Left ventricle myocardium inferior (tissue), 1 donor: Measurements from ENCODE around the gene DAZL. TPM values are rescaled to one million over a fixed set of nuclear protein-coding genes. Genes with fewer than 3 reads are reported as not detected.

ENCODE experiments used
- DNase-seq: peaks from one replicate; pipeline ENCODE4 v3.0.0-alpha.2; 2020
- H3K27ac ChIP-seq: fragments of 200-600 bp; replicated peaks from 2 replicates; pipeline ENCODE4 v1.8.0; 2021
- H3K27me3 ChIP-seq: fragments of 200-600 bp; 2 replicates; pipeline ENCODE4 v1.8.0; 2021; ENCODE audit warnings: low read depth
- H3K36me3 ChIP-seq: fragments of 200-600 bp; 2 replicates; pipeline ENCODE4 v1.8.0; 2021
- H3K4me1 ChIP-seq: fragments of 200-600 bp; 2 replicates; pipeline ENCODE4 v1.8.0; 2021
- H3K4me3 ChIP-seq: fragments of 200-600 bp; 2 replicates; pipeline ENCODE4 v1.8.0; 2021; ENCODE audit warnings: mild to moderate bottlenecking, moderate library complexity
- H3K9me3 ChIP-seq: fragments of 200-600 bp; replicated peaks from 2 replicates; pipeline ENCODE4 v1.8.0; 2021
- CTCF ChIP-seq: fragments of 200-600 bp; IDR thresholded peaks from 2 replicates; pipeline ENCODE4 v1.8.0; 2021; ENCODE audit warnings: antibody characterized with exemption, mild to moderate bottlenecking, borderline replicate concordance
- intact Hi-C: fragments of 100-400 bp; cut with micrococcal nuclease; formaldehyde crosslinking; loops from one replicate; pipeline ENCODE4 v1.11.0; 2022
- total RNA-seq: library from RNA; stranded (reverse); fragmentation: NEBNext Ultra II Directional; extraction: Animal tissue kit (Norgen Biotek cat#: 25700); gene quantifications from one replicate; pipeline ENCODE4 v1.2.1, GENCODE V29; 2021
- donor health status: DM: no; HTN: yes; CAD: no; lungs with severe emphysema.

The DAZL gene
- total RNA-seq, 1 donor from 2014 or later: not detected

DNA sequence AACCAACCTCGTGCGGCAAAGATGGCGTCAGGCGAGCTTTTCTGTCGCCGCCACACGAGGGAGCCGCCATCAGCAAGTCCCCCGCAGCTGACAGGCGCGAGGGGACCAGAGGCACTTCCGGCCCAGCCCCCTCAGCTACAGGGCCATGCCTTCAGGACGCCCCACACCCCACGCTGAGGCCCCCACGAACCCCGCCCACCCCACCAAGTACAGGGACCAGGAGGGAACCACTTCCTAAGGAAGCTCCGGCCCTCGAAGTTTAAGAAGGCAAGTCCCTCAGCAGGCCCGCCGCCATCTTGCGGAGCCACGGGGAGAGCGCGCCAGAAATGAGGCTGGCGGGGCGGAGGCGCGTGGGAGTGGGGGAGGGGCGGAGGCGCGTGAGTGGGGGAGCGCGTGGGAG lies 790 bp downstream of the DAZL start:
- Histone ChIP-seq H3K27me3 (no peaks in the 10 kb centered on the region), H3K4me3 (no peak overlapping the region), H3K9me3 (no peaks in the 10 kb centered on the region), H3K36me3 (no peaks in the 10 kb centered on the region), H3K27ac (no peak overlapping the region), H3K4me1 (peaks cover 7% of the 10 kb centered on the region)
- no peak for DNase-seq
- intact Hi-C loops: loop anchor here (5.0 to 10.0 kb wide), 2 partner anchors 430 to 628 kb away; no protein-coding TSS in a partner anchor
- TF ChIP-seq CTCF: no peak

DNA sequence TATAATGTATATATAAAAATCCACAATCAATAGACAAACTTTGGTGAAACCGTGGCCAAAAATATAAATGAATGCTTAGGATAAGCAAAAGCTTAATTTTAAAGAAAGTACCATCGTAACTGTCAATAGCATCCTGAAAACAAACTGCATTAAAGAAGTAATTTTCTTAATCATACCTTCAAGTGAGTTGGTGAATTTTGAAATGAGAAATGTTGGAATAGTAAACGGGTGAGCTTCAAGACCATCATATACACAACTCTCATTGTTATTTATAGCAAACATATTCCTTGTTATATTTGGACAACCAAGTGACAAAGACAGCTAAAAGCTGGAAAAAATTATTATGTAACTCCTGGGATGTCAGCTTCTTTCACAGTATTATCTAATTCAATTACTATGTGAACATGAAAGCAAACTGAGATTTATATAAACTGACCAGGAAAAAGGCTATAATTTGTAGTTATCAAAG lies 3.7 kb downstream of the DAZL start:
- H3K27me3 ChIP-seq: no peaks in the 10 kb centered on the region
- TF ChIP-seq CTCF: no peak
- peaks cover 7% of the 10 kb centered on the region for H3K4me1 ChIP-seq
- H3K36me3 ChIP-seq: no peaks in the 10 kb centered on the region
- DNase-seq: no peak
- H3K27ac ChIP-seq: no peak overlapping the region
- H3K4me3 ChIP-seq: no peak overlapping the region
- H3K9me3 ChIP-seq: no peaks in the 10 kb centered on the region
- intact Hi-C loops: loop anchor here (5.0 to 10.0 kb wide), 2 partner anchors 433 to 631 kb away; no protein-coding TSS in a partner anchor

DNA sequence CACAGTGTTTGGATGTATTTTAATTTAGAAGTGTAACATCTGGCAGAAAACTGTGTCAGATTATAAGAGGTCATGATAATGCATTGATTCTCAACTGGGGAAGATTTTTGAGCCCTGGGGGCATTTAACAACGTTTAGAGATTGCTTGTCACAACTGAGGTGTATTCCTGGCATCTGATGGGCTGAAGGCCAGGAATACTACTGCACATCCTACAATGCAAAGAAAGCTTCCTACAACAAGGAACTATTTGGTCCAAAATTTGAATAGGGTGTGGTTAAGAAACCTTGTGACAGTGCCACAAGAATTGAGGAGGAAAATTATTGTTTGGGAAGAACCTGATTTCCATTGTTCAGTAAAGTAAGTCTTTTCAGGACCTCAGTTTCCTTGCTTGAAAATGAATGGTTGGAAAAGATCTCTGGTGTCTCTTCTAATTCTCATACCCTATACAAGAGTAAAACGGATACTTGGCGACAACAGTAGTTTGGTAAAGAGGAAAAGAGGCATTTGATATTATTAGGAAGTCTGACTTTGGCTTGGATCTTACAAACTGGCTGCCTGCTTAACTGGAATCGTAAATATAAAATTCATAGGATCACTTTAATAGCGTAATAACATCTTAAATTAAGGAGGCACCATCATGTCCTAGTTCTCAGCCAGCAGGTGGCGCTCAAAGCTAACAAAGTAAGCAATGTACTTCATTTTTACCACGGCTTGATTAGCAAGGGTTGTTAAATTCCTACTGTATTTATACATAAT lies 4.3 kb downstream of the DAZL start:
- peak; percentile 79 for DNase-seq
- Histone ChIP-seq H3K4me3 (no peak overlapping the region), H3K36me3 (no peaks in the 10 kb centered on the region), H3K27ac (no peak overlapping the region), H3K27me3 (no peaks in the 10 kb centered on the region), H3K4me1 (peaks cover 7% of the 10 kb centered on the region), H3K9me3 (no peaks in the 10 kb centered on the region)
- intact Hi-C loops: loop anchor here (5.0 to 10.0 kb wide), 2 partner anchors 434 to 631 kb away; no protein-coding TSS in a partner anchor
- peak; percentile 92 for TF ChIP-seq CTCF

- Histone ChIP-seq H3K9me3 (no peaks in the 10 kb centered on the region), H3K36me3 (no peaks in the 10 kb centered on the region), H3K4me1 (peaks cover 7% of the 10 kb centered on the region), H3K4me3 (no peak overlapping the region), H3K27ac (no peak overlapping the region), H3K27me3 (no peaks in the 10 kb centered on the region)
- intact Hi-C loops: loop anchor here (5.0 to 10.0 kb wide), 2 partner anchors 435 to 633 kb away; no protein-coding TSS in a partner anchor
- no peak for DNase-seq
- TF ChIP-seq CTCF: no peak
Measured at GRCh38 chr3:16599694-16600093, 5.5 kb downstream of the DAZL start.

GRCh38 chr3:16596352-16597032 lies 8.7 kb downstream of the DAZL start:
- no peaks in the 10 kb centered on the region for H3K36me3 ChIP-seq
- no peak overlapping the region for H3K27ac ChIP-seq
- H3K4me1 ChIP-seq: peaks cover 6% of the 10 kb centered on the region
- intact Hi-C loops: no loop called here
- no peak for DNase-seq
- H3K27me3 ChIP-seq: no peaks in the 10 kb centered on the region
- no peak overlapping the region for H3K4me3 ChIP-seq
- no peaks in the 10 kb centered on the region for H3K9me3 ChIP-seq
- TF ChIP-seq CTCF: no peak
